Neuronal stem cell (in vitro differentiated cells): ENCODE results near the gene SART1.

Source experiments
- DNase-seq: peaks from one replicate; pipeline ENCODE4 v3.0.0-alpha.2; 2013; ENCODE audit warnings: low spot score
- H2AFZ ChIP-seq: one replicate; pipeline ENCODE4 v1.6.1; 2013; ENCODE audit warnings: mild to moderate bottlenecking, low read length, inconsistent platforms
- H2AK5ac ChIP-seq: 2 replicates; pipeline ENCODE4 v1.6.1; 2013; ENCODE audit warnings: low read depth, mild to moderate bottlenecking, inconsistent platforms, low read length, moderate library complexity, mixed read lengths
- H2BK120ac ChIP-seq: 2 replicates; pipeline ENCODE4 v1.6.1; 2013; ENCODE audit warnings: low read depth, mild to moderate bottlenecking, inconsistent platforms, low read length, moderate library complexity, mixed read lengths
- H2BK12ac ChIP-seq: one replicate; pipeline ENCODE4 v1.6.1; 2013; ENCODE audit warnings: low read length, inconsistent platforms
- H2BK15ac ChIP-seq: 2 replicates; pipeline ENCODE4 v1.6.1; 2013; ENCODE audit warnings: mild to moderate bottlenecking, low read length, inconsistent platforms, mixed read lengths
- H2BK5ac ChIP-seq: one replicate; pipeline ENCODE4 v1.6.1; 2013; ENCODE audit warnings: inconsistent platforms, mild to moderate bottlenecking, low read length, moderate library complexity
- H3K14ac ChIP-seq: one replicate; pipeline ENCODE4 v1.6.1; 2013; ENCODE audit warnings: low read length, inconsistent platforms
- H3K18ac ChIP-seq: 2 replicates; pipeline ENCODE4 v1.6.1; 2013; ENCODE audit warnings: low read length, inconsistent platforms
- H3K23ac ChIP-seq: 2 replicates; pipeline ENCODE4 v1.6.1; 2013; ENCODE audit warnings: low read depth, mild to moderate bottlenecking, mixed read lengths, low read length, inconsistent platforms; ENCODE audit not compliant: poor library complexity
- H3K27ac ChIP-seq: replicated peaks from 3 replicates; pipeline ENCODE4 v1.5.1; 2013; ENCODE audit warnings: low read length, inconsistent platforms
- H3K27me3 ChIP-seq, 3 experiments: 2 replicates each; pipeline ENCODE4 v1.6.1; 2013; ENCODE audit warnings: low read length in 3 of 3, mild to moderate bottlenecking in 2 of 3, inconsistent platforms in 1 of 3, low read depth in 1 of 3, mixed read lengths in 1 of 3, moderate library complexity in 1 of 3; ENCODE audit not compliant: control insufficient read depth in 3 of 3, insufficient read depth in 3 of 3
- H3K36me3 ChIP-seq, 2 donors: replicated peaks in 1 of 2; 2 replicates each; pipeline ENCODE4 v1.6.1; 2013; ENCODE audit warnings: low read length in 2 of 2; ENCODE audit not compliant: control insufficient read depth in 2 of 2, insufficient read depth in 2 of 2
- H3K4ac ChIP-seq: 2 replicates; pipeline ENCODE4 v1.6.1; 2013; ENCODE audit warnings: inconsistent platforms, mild to moderate bottlenecking, low read length, moderate library complexity
- H3K4me1 ChIP-seq, 2 donors: 1 replicate in 1 of 2; 2 replicates in 1 of 2; pipeline ENCODE4 v1.6.1; 2013; ENCODE audit warnings: low read length in 2 of 2, low read depth in 1 of 2; ENCODE audit not compliant: control insufficient read depth in 2 of 2, insufficient read depth in 1 of 2
- H3K4me2 ChIP-seq: one replicate; pipeline ENCODE4 v1.6.1; 2013; ENCODE audit warnings: mild to moderate bottlenecking, low read length, inconsistent platforms; ENCODE audit not compliant: insufficient read depth, poor library complexity, severe bottlenecking
- H3K4me3 ChIP-seq, 2 donors: 2 replicates each; pipeline ENCODE4 v1.5.1; 2013; ENCODE audit warnings: low read length in 2 of 2, mild to moderate bottlenecking in 2 of 2, inconsistent platforms in 1 of 2, moderate library complexity in 1 of 2
- H3K79me1 ChIP-seq: one replicate; pipeline ENCODE4 v1.6.1; 2013; ENCODE audit warnings: low read depth, mild to moderate bottlenecking, inconsistent platforms, low read length, moderate library complexity
- H3K9ac ChIP-seq: one replicate; pipeline ENCODE4 v1.6.1; 2013; ENCODE audit warnings: mild to moderate bottlenecking, low read depth, low read length, inconsistent platforms; ENCODE audit not compliant: poor library complexity
- H3K9me3 ChIP-seq, 2 donors: replicated peaks in 1 of 2; 2 replicates each; pipeline versions ENCODE3 to v1.6.1; 2013; ENCODE audit warnings: low read length in 2 of 2, mild to moderate bottlenecking in 2 of 2, inconsistent platforms in 1 of 2, low read depth in 1 of 2, mixed read lengths in 1 of 2, moderate library complexity in 1 of 2; ENCODE audit not compliant: control insufficient read depth in 2 of 2, insufficient read depth in 1 of 2
- H4K8ac ChIP-seq: one replicate; pipeline ENCODE4 v1.6.1; 2013; ENCODE audit warnings: low read depth, mild to moderate bottlenecking, inconsistent platforms, low read length, moderate library complexity
- H4K91ac ChIP-seq: one replicate; pipeline ENCODE4 v1.6.1; 2013; ENCODE audit warnings: low read length, low read depth, mild to moderate bottlenecking, inconsistent platforms; ENCODE audit not compliant: poor library complexity
- WGBS, 2 donors: extraction: QIAGEN DNeasy Blood & Tissue Kit; methylation state at CpG; one replicate each; pipeline ENCODE4 v1.1.7; 2013; ENCODE audit warnings: missing lambda C conversion rate in 2 of 2, mixed read lengths in 1 of 2; ENCODE audit not compliant: insufficient read length in 2 of 2, insufficient replicate concordance in 1 of 2; ENCODE audit errors: extremely low coverage in 2 of 2; 5-methylcytosine and 5-hydroxymethylcytosine counted together

Gene SART1

GRCh38 chr11:66011239-66011784 lies 49.8 kb downstream of the SART1 start:
- Histone ChIP-seq H3K27ac (no peak overlapping the region), H3K18ac (peak overlapping the region; percentile 83), H3K79me1 (no peaks in the 10 kb centered on the region), H3K9ac (peak overlapping the region; percentile 75), H3K23ac (peak overlapping the region; percentile 49), H3K4me2 (peak overlapping the region; percentile 0), H2AK5ac (no peak overlapping the region), H2BK12ac (no peak overlapping the region), H3K14ac (peak overlapping the region; percentile 12), H2BK120ac (no peak overlapping the region), H4K8ac (no peak overlapping the region), H3K9me3 (peaks cover 0 to 2% of the 10 kb centered on the region in 2 donors), H4K91ac (no peak overlapping the region), H2BK5ac (no peak overlapping the region), H3K36me3 (peaks cover 0 to 2% of the 10 kb centered on the region in 2 donors), H2AFZ (peak overlapping the region; percentile 63), H2BK15ac (peak overlapping the region; percentile 71), H3K4me1 (peaks cover 5 to 7% of the 10 kb centered on the region in 2 donors), H3K4ac (no peak overlapping the region), H3K27me3 (peaks cover 0 to 60% (median 20%) of the 10 kb centered on the region in 3 experiments), H3K4me3 (peak overlapping the region in 1 of 2 donors; percentile 18)
- no peak for DNase-seq
- no CpG with 5 or more reads among the region's 14 CpGs for WGBS, 2 donors

GRCh38 chr11:66011785-66012303 lies 50.3 kb downstream of the SART1 start, which contains the start of gene CST6:
Gene CST6 (plus strand): TSS chr11:66012008. CDS start chr11:66012045, 37 bp downstream.
- Histone ChIP-seq H2BK15ac (peak within 1 kb of the TSS; percentile 71), H3K36me3 (no peaks in the 10 kb centered on the region), H3K4me3 (peak within 1 kb of the TSS in 1 of 2 donors; percentile 65), H3K27ac (no peak within 1 kb of the TSS), H3K9ac (peak within 1 kb of the TSS; percentile 75), H3K18ac (peak within 1 kb of the TSS; percentile 83), H3K14ac (peak within 1 kb of the TSS; percentile 49), H4K8ac (peak within 1 kb of the TSS; percentile 57), H3K79me1 (no peaks in the 10 kb centered on the region), H2BK12ac (no peak within 1 kb of the TSS), H3K4ac (no peak within 1 kb of the TSS), H3K27me3 (peaks cover 0 to 64% (median 20%) of the 10 kb centered on the region in 3 experiments), H2AK5ac (no peak within 1 kb of the TSS), H2BK5ac (peak within 1 kb of the TSS; percentile 32), H3K4me2 (peak within 1 kb of the TSS; percentile 0), H3K23ac (peak within 1 kb of the TSS; percentile 49), H3K9me3 (peaks cover 0 to 2% of the 10 kb centered on the region in 2 donors), H4K91ac (no peak within 1 kb of the TSS), H3K4me1 (peaks cover 5% of the 10 kb centered on the region in 2 donors), H2BK120ac (no peak within 1 kb of the TSS), H2AFZ (peak within 1 kb of the TSS; percentile 63)
- no peak for DNase-seq
- WGBS, 2 donors: no CpG with 5 or more reads among the region's 61 CpGs

- Histone ChIP-seq H3K9me3 (peaks cover 0 to 2% of the 10 kb centered on the region in 2 donors), H3K36me3 (no peaks in the 10 kb centered on the region), H4K91ac (no peak overlapping the region), H3K79me1 (no peaks in the 10 kb centered on the region), H3K4me1 (peaks cover 2 to 5% of the 10 kb centered on the region in 2 donors), H3K14ac (no peak overlapping the region), H3K18ac (no peak overlapping the region), H2AFZ (no peak overlapping the region), H2AK5ac (no peak overlapping the region), H3K4ac (no peak overlapping the region), H3K4me2 (no peak overlapping the region), H4K8ac (no peak overlapping the region), H3K27ac (no peak overlapping the region), H3K9ac (peak overlapping the region; percentile 9), H2BK15ac (no peak overlapping the region), H3K27me3 (peaks cover 0 to 65% (median 20%) of the 10 kb centered on the region in 3 experiments), H3K23ac (peak overlapping the region; percentile 49), H3K4me3 (peak overlapping the region in 1 of 2 donors; percentile 65), H2BK5ac (peak overlapping the region; percentile 32), H2BK120ac (no peak overlapping the region), H2BK12ac (no peak overlapping the region)
- WGBS, 2 donors: no CpG with 5 or more reads among the region's 12 CpGs
- no peak for DNase-seq
Measured at GRCh38 chr11:66012371-66012945, 50.9 kb downstream of the SART1 start.
